ENCODE measurements around the gene TMEM242. TPM values are rescaled to one million over a fixed set of nuclear protein-coding genes. Genes with fewer than 3 reads are reported as not detected.

TMEM242 gene
- total and polyA plus RNA-seq, 2 of the 13 experiments (the other 11 are each of a cell fraction or from before 2014, with no cell fraction given): 5.6 to 11.1 TPM

- TF ChIP-seq MAFG (CRISPR knock-in tag; IDR thresholded peaks at IDR 0.05): no peak
- TF ChIP-seq NCOA1 (CRISPR knock-in tag; IDR thresholded peaks at IDR 0.05): no peak
- 0 out of 2 replicates have a peak, but pooled peaks have one; percentile 13 for TF ChIP-seq CREB1 (IDR thresholded peaks at IDR 0.05)
- TF ChIP-seq CREB1 (CRISPR knock-in tag; IDR thresholded peaks at IDR 0.05): peak; percentile 56; the same call in 1 of the 2 replicates
- TF ChIP-seq ZNF207 (IDR thresholded peaks at IDR 0.05; ENCODE audit: borderline replicate concordance): no peak
- peak; percentile 79; the same call in 1 of the 2 replicates for TF ChIP-seq ATF2 (CRISPR knock-in tag; IDR thresholded peaks at IDR 0.05)
- no peak for TF ChIP-seq SALL1 (CRISPR knock-in tag; IDR thresholded peaks at IDR 0.05)
- TF ChIP-seq ZNF326 (CRISPR knock-in tag; IDR thresholded peaks at IDR 0.05; ENCODE audit: borderline replicate concordance): no peak
- TF ChIP-seq MED1 (CRISPR knock-in tag; IDR thresholded peaks at IDR 0.05): 0 out of 2 replicates have a peak, but pooled peaks have one; percentile 32
- TF ChIP-seq ZSCAN20 (CRISPR knock-in tag; IDR thresholded peaks at IDR 0.05; ENCODE audit: borderline replicate concordance): no peak
- no peak for TF ChIP-seq GMEB1 (CRISPR knock-in tag; IDR thresholded peaks at IDR 0.05; ENCODE audit: borderline replicate concordance)
- TF ChIP-seq JDP2 (CRISPR knock-in tag; IDR thresholded peaks at IDR 0.05; ENCODE audit: borderline replicate concordance): no peak
- no peak for TF ChIP-seq TOPORS (CRISPR knock-in tag; IDR thresholded peaks at IDR 0.05)
- no peak for TF ChIP-seq AGO1 (IDR thresholded peaks at IDR 0.05; ENCODE audit: low read depth, low read length, poor library complexity, severe bottlenecking)
- TF ChIP-seq ATF3 (CRISPR knock-in tag; IDR thresholded peaks at IDR 0.05): peak; percentile 79; the same call in 1 of the 2 replicates
- no peak for TF ChIP-seq ZNF414 (CRISPR knock-in tag; IDR thresholded peaks at IDR 0.05)
- no peak for TF ChIP-seq ZBTB37 (CRISPR knock-in tag; IDR thresholded peaks at IDR 0.05)
- TF ChIP-seq ZNF382 (CRISPR knock-in tag; IDR thresholded peaks at IDR 0.05; ENCODE audit: borderline replicate concordance): no peak
- peak; percentile 86; the same call in 1 of the 2 replicates for TF ChIP-seq HMG20A (CRISPR knock-in tag; IDR thresholded peaks at IDR 0.05; ENCODE audit: borderline replicate concordance)
- TF ChIP-seq SAP130 (CRISPR knock-in tag; IDR thresholded peaks at IDR 0.05; ENCODE audit: low read depth): peak; percentile 67
- TF ChIP-seq GATAD2A (CRISPR knock-in tag; IDR thresholded peaks at IDR 0.05): peak; percentile 79
Observed at GRCh38 chr6:157325069-157325805, 1.9 kb upstream of the TMEM242 start (continued).
